Endothelial cell of umbilical vein (primary cell): ENCODE results near the gene RIOX2. TPM values are rescaled to one million over a fixed set of nuclear protein-coding genes. Genes with fewer than 3 reads are reported as not detected.
A peak's percentile ranks its signal among the peaks of the same experiment; 100 is the strongest.

Source experiments
- Bru-seq: library from RNA; stranded (reverse); fragments of 400-500 nt; gene quantifications from one replicate; lab custom pipeline; 2021; lab: Mats Ljungman, UMichigan
- BruChase-seq, 2 experiments: library from RNA; stranded (reverse); fragments of 400-500 nt; gene quantifications; one replicate each; lab custom pipeline; 2021; lab: Mats Ljungman, UMichigan
- BruUV-seq: library from RNA; stranded (reverse); fragments of 400-500 nt; replicated peaks from 2 replicates; lab custom pipeline; 2021; lab: Mats Ljungman, UMichigan
- CTCF ChIA-PET: fragments of 300-600, 350-600 bp; sonication (Branson Sonifier 250); formaldehyde crosslinking; loops from one replicate; lab custom pipeline; 2021; ENCODE audit warnings: antibody characterized with exemption, inconsistent platforms; lab: Charles Lee
- POLR2A ChIA-PET: fragments of 300-600, 350-600 bp; sonication (Branson Sonifier 250); formaldehyde crosslinking; loops from one replicate; lab custom pipeline; 2021; ENCODE audit warnings: antibody characterized with exemption, inconsistent platforms; lab: Charles Lee
- DNase-seq: peaks from one replicate; pipeline ENCODE4 v3.0.0-alpha.2; 2011; ENCODE audit warnings: low read depth, low spot score
- FAIRE-seq: peaks from 2 replicates; lab custom pipeline; 2011; peaks lifted over from hg19 to GRCh38; lab: Jason Lieb, UNC
- H2AFZ ChIP-seq: 2 replicates; pipeline ENCODE4 v1.6.0; 2012; ENCODE audit warnings: low read depth, low read length, control low read depth, inconsistent platforms
- H3K27ac ChIP-seq: 2 replicates; pipeline ENCODE4 v1.5.1; 2011; ENCODE audit warnings: low read depth, mild to moderate bottlenecking, control low read depth, low read length, moderate library complexity; ENCODE audit not compliant: insufficient read depth
- H3K27me3 ChIP-seq, 2 experiments: 2 replicates each; pipeline versions ENCODE4 v1.6.0 to v1.6.1; 2011; ENCODE audit warnings: low read length in 2 of 2, mixed read lengths in 1 of 2; ENCODE audit not compliant: control insufficient read depth in 2 of 2, insufficient read depth in 2 of 2
- H3K36me3 ChIP-seq, 2 experiments: 2 replicates in 1 of 2; 3 replicates in 1 of 2; pipeline ENCODE4 v1.5.1; 2011; ENCODE audit warnings: low read length in 2 of 2, mild to moderate bottlenecking in 1 of 2, moderate library complexity in 1 of 2; ENCODE audit not compliant: control insufficient read depth in 2 of 2, insufficient read depth in 2 of 2; ENCODE audit errors: extremely low read depth in 1 of 2
- H3K4me1 ChIP-seq: 3 replicates; pipeline ENCODE4 v1.5.1; 2011; ENCODE audit warnings: mild to moderate bottlenecking, low read length; ENCODE audit not compliant: control insufficient read depth, insufficient read depth; ENCODE audit errors: extremely low read depth
- H3K4me2 ChIP-seq: 2 replicates; pipeline ENCODE4 v1.6.1; 2011; ENCODE audit warnings: low read length, control low read depth, mixed read lengths; ENCODE audit not compliant: insufficient read depth
- H3K4me3 ChIP-seq, 3 experiments: fragments of 200-600 bp in 1 of 3; sonication (generic), shearing (Covaris generic) in 1 of 3; replicated peaks in 1 of 3; 2 replicates each; pipeline ENCODE4 v1.5.1; 2011 to 2016; ENCODE audit warnings: control low read depth in 3 of 3, low read length in 3 of 3, mild to moderate bottlenecking in 2 of 3, inconsistent platforms in 1 of 3, low read depth in 1 of 3, moderate library complexity in 1 of 3; ENCODE audit not compliant: insufficient read depth in 1 of 3
- H3K79me2 ChIP-seq: 2 replicates; pipeline ENCODE4 v1.6.0; 2012; ENCODE audit warnings: low read length, inconsistent platforms; ENCODE audit not compliant: control insufficient read depth, insufficient read depth
- H3K9ac ChIP-seq: replicated peaks from 2 replicates; pipeline ENCODE3; 2011; ENCODE audit warnings: low read length, control low read depth; ENCODE audit not compliant: insufficient read depth; ENCODE audit errors: extremely low read depth
- H3K9me1 ChIP-seq: replicated peaks from 3 replicates; pipeline ENCODE4 v1.6.0; 2011; ENCODE audit warnings: mild to moderate bottlenecking, low read length; ENCODE audit not compliant: control insufficient read depth, insufficient read depth; ENCODE audit errors: extremely low read depth
- H3K9me3 ChIP-seq: replicated peaks from 2 replicates; pipeline ENCODE4 v1.5.1; 2012; ENCODE audit warnings: low read length, inconsistent platforms; ENCODE audit not compliant: control insufficient read depth, insufficient read depth
- H4K20me1 ChIP-seq: replicated peaks from 2 replicates; pipeline ENCODE3; 2011; ENCODE audit warnings: mild to moderate bottlenecking, low read length; ENCODE audit not compliant: control insufficient read depth, insufficient read depth; ENCODE audit errors: extremely low read depth
- GATA2 ChIP-seq: IDR thresholded peaks from 2 replicates; pipeline ENCODE4 v1.7.0; 2011; ENCODE audit warnings: low read depth, mild to moderate bottlenecking, moderate library complexity, mixed read lengths, low read length; ENCODE audit not compliant: insufficient read length, insufficient read depth
- JUN ChIP-seq: IDR thresholded peaks from 2 replicates; pipeline ENCODE4 v1.6.1; 2011; ENCODE audit warnings: borderline replicate concordance, low read depth; ENCODE audit not compliant: insufficient read length, insufficient read depth
- MYC ChIP-seq: IDR thresholded peaks from one replicate; pipeline ENCODE4 v1.6.1; 2011; ENCODE audit warnings: mild to moderate bottlenecking, low read depth, low read length
- POLR2A ChIP-seq: IDR thresholded peaks from 2 replicates; pipeline ENCODE4 v1.6.1; 2012; ENCODE audit warnings: low read depth, mild to moderate bottlenecking, control low read depth, low read length
- POLR2AphosphoS5 ChIP-seq: IDR thresholded peaks from 2 replicates; pipeline ENCODE4 v1.6.1; 2012; ENCODE audit warnings: low read depth, mild to moderate bottlenecking, control low read depth, low read length, moderate library complexity; ENCODE audit not compliant: insufficient read depth
- dilution Hi-C: fragments of 300-500 bp; cut with MboI; formaldehyde crosslinking; loops from one replicate; pipeline ENCODE4 v1.15.0; 2019; ENCODE audit warnings: low sequenced_read_pairs; ENCODE audit not compliant: extremely low pct_ligation_motif_present
- intact Hi-C: fragments of 100-400 bp; cut with micrococcal nuclease; formaldehyde crosslinking; loops from one replicate; pipeline ENCODE4 v1.10.0; 2022
- long read RNA-seq: library from polyadenylated mRNA; stranded (forward); transcript quantifications from one replicate; pipeline ENCODE4 v2.0.0, GENCODE V29; 2021
- polyA minus RNA-seq, 3 experiments: library from RNA; depleted of rRNA, polyadenylated mRNA; stranded (reverse); fragments of >200 nt; gene quantifications; 1 replicate in 1 of 3; 2 replicates in 2 of 3; pipeline ENCODE4 v1.2.3, GENCODE V29; 2011
- polyA plus RNA-seq, 4 experiments: library from polyadenylated mRNA; depleted of rRNA in 3 of 4; stranded (reverse) in 3 of 4; unstranded in 1 of 4; fragments of >200 nt; gene quantifications; 2 replicates each; pipeline versions ENCODE4 v1.2.1 to v1.2.3, GENCODE V29; 2011 to 2012; ENCODE audit warnings: missing spikeins in 1 of 4
- total RNA-seq: library from RNA; stranded (reverse); gene quantifications from 2 replicates; pipeline ENCODE4 v1.2.3, GENCODE V29; 2021
- TF ChIP-seq, protein P1 (sequence below): IDR thresholded peaks from 2 replicates; pipeline ENCODE4 v1.6.1; 2011; ENCODE audit not compliant: insufficient read depth, insufficient read length
- TF ChIP-seq, protein P2 (sequence below), 2 donors: IDR thresholded peaks; 1 replicate in 1 of 2; 2 replicates in 1 of 2; pipeline ENCODE4 v1.5.1; 2011; ENCODE audit warnings: low read length in 2 of 2, mild to moderate bottlenecking in 2 of 2, moderate library complexity in 2 of 2, control low read depth in 1 of 2, inconsistent platforms in 1 of 2, low read depth in 1 of 2; ENCODE audit not compliant: insufficient read depth in 1 of 2; ENCODE audit errors: extremely low read depth in 1 of 2

The RIOX2 gene
- 24.5 and 30.5 TPM in 2 replicates for total RNA-seq
- 10.3 and 14.5 TPM in 2 replicates for polyA plus RNA-seq
- polyA plus RNA-seq (2011; cell fraction: cytosol; rRNA removed): 15.7 and 16.4 TPM in 2 replicates
- polyA plus RNA-seq (2011; cell fraction: nucleus; rRNA removed): 31.4 and 36.8 TPM in 2 replicates
- 24.9 and 28.1 TPM in 2 replicates for polyA plus RNA-seq (2012)
- polyA minus RNA-seq: 31.5 and 32.8 TPM in 2 replicates
- polyA minus RNA-seq (2011; cell fraction: cytosol; rRNA and poly(A)+ RNA removed): 8.5 TPM
- 28.0 and 28.5 TPM in 2 replicates for polyA minus RNA-seq (2011; cell fraction: nucleus; rRNA and poly(A)+ RNA removed)
- Bru-seq, nascent RNA: percentile 78 among the genes with signal in this experiment
- percentile 68 among the genes with signal in this experiment for BruChase-seq, experiment 1, labeled RNA remaining after a 6-hour chase
- percentile 71 among the genes with signal in this experiment for BruChase-seq, experiment 2, labeled RNA remaining after a 2-hour chase
- long read RNA-seq, full-length matches to known transcripts: 31 of 65 reads
- long read RNA-seq, partial matches to known transcripts: 10 of 65 reads
- long read RNA-seq, other reads (novel, unspliced or antisense): 24 of 65 reads

DNA sequence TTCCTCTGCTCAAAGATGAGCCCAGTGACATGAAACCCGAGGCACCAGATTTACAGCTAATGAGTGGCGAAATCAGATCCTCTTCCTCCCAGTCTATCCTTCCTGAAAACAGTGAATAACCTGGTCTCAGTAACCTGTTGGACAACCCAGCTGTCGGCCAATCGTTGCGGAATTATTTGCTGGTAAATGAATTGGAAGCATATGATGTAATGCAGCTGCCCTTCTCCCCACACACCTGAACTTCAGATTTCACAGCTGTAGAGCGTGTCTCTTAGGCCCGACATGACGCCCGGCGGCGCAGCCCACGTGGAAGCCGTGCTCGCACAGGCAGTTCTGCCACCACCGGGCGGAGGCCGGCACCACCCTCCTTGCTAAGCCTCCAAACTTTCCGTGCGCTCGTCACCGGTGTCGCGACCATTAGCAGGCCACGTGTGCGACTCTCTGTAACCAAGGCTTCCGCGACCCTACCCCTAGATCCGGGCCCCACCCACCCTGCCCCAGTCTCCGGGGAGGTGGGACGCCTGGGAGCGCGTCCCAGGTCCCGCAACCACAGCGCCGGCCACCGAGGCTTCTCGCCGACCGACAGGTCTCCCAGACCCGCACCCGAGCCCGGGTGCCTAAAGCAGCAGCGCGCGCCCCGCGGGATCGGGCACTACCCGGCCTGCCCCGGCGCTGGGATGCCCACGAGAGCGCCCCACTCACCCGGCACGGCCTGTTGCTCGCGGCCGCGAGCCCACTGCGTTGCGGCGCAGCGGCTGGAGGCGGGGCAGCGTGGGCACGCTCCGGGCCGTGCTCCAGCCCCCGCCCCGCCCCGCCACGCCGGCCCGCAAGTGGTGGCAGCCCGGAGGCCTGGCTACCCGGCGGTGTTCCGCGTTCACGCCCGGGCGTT, at the start of gene RIOX2:
Gene RIOX2 (minus strand): TSS at position 753 of the 889 bp plus-strand sequence. CDS start 4,838 bp downstream, outside the sequence.
- BruUV-seq: TSS peak; percentile 40
- Histone ChIP-seq H3K9ac (peak within 1 kb of the TSS; percentile 43), H3K4me2 (peak within 1 kb of the TSS; percentile 73), H4K20me1 (no peaks in the 10 kb centered on the region), H3K9me1 (no peaks in the 10 kb centered on the region), H2AFZ (peak within 1 kb of the TSS; percentile 94), H3K27me3 (no peaks in the 10 kb centered on the region), H3K79me2 (peaks cover 36% of the 10 kb centered on the region), H3K27ac (peak within 1 kb of the TSS; percentile 29), H3K36me3 (no peaks in the 10 kb centered on the region), H3K4me1 (peaks cover 17% of the 10 kb centered on the region), H3K4me3 (peak within 1 kb of the TSS; percentile 35 to 97 (median 56)), H3K9me3 (no peaks in the 10 kb centered on the region)
- POLR2A ChIA-PET: no interaction called here
- peak; percentile 62 for DNase-seq
- dilution Hi-C loops: no loop called here
- intact Hi-C loops: loop anchor here (1.0 kb wide), 1 partner anchor 150 kb away; the partner anchor contains the start of gene CRYBG3
- FAIRE-seq: peak; percentile 38
- TF ChIP-seq MYC: peak; percentile 54
- TF ChIP-seq GATA2: no peak
- TF ChIP-seq POLR2AphosphoS5: peak; percentile 89
- TF ChIP-seq JUN: no peak
- TF ChIP-seq, protein P1, sequence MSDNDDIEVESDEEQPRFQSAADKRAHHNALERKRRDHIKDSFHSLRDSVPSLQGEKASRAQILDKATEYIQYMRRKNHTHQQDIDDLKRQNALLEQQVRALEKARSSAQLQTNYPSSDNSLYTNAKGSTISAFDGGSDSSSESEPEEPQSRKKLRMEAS: peak; percentile 89
- TF ChIP-seq, protein P2, sequence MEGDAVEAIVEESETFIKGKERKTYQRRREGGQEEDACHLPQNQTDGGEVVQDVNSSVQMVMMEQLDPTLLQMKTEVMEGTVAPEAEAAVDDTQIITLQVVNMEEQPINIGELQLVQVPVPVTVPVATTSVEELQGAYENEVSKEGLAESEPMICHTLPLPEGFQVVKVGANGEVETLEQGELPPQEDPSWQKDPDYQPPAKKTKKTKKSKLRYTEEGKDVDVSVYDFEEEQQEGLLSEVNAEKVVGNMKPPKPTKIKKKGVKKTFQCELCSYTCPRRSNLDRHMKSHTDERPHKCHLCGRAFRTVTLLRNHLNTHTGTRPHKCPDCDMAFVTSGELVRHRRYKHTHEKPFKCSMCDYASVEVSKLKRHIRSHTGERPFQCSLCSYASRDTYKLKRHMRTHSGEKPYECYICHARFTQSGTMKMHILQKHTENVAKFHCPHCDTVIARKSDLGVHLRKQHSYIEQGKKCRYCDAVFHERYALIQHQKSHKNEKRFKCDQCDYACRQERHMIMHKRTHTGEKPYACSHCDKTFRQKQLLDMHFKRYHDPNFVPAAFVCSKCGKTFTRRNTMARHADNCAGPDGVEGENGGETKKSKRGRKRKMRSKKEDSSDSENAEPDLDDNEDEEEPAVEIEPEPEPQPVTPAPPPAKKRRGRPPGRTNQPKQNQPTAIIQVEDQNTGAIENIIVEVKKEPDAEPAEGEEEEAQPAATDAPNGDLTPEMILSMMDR (IDR thresholded peaks at IDR 0.05; ENCODE audit: extremely low read depth in 1 of 2, insufficient read depth in 1 of 2, low read depth in 1 of 2, low read length in 2 of 2): peak in 1 of 2 donors; percentile 15
- TF ChIP-seq POLR2A: peak; percentile 82
- CTCF ChIA-PET: interaction anchor here (0.6 to 1.7 kb wide), 3 partner anchors 17 to 207 kb away, joined by 3 to 4 read pairs (median 3); partner anchors contain the start of gene ARL6
